ENCODE results near the gene CHMP3.

The CHMP3 gene

GRCh38 chr2:86464652-86465051, 98.6 kb downstream of the CHMP3 start:
- TF ChIP-seq, protein P1, sequence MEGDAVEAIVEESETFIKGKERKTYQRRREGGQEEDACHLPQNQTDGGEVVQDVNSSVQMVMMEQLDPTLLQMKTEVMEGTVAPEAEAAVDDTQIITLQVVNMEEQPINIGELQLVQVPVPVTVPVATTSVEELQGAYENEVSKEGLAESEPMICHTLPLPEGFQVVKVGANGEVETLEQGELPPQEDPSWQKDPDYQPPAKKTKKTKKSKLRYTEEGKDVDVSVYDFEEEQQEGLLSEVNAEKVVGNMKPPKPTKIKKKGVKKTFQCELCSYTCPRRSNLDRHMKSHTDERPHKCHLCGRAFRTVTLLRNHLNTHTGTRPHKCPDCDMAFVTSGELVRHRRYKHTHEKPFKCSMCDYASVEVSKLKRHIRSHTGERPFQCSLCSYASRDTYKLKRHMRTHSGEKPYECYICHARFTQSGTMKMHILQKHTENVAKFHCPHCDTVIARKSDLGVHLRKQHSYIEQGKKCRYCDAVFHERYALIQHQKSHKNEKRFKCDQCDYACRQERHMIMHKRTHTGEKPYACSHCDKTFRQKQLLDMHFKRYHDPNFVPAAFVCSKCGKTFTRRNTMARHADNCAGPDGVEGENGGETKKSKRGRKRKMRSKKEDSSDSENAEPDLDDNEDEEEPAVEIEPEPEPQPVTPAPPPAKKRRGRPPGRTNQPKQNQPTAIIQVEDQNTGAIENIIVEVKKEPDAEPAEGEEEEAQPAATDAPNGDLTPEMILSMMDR (IDR thresholded peaks at IDR 0.05; ENCODE audit: insufficient read depth, low read depth, low read length, missing control alignments) = no peak
- no peak for DNase-seq (ENCODE audit: low read depth)
- H3K4me3 ChIP-seq (ENCODE audit: low read depth, low read length) = no peak overlapping the region

GRCh38 chr2:86461042-86461743, 102.0 kb downstream of the CHMP3 start:
- DNase-seq (ENCODE audit: low read depth) = no peak
- no peak overlapping the region for H3K4me3 ChIP-seq (ENCODE audit: low read depth, low read length)
- TF ChIP-seq, protein P1 (IDR thresholded peaks at IDR 0.05; ENCODE audit: insufficient read depth, low read depth, low read length, missing control alignments) = no peak

DNA sequence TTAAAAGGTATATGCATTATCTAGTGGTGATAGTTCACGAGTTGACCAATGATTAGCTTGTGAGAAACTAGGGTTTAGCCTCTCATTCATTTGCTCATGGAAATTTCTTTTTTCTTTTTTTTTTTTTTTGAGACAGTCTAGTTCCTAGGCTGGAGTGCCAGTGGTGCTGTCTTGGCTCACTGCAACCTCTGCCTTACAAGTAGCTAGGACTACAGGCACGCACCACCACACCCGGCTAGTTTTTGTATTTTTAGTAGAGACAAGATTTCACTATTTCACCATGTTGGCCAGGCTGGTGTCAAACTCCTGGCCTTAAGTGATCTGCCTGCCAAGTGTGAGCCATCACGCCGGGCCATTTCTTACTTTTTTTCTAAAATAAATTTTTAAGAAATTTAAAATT, 108.1 kb downstream of the CHMP3 start:
- TF ChIP-seq, protein P1 (IDR thresholded peaks at IDR 0.05; ENCODE audit: insufficient read depth, low read depth, low read length, missing control alignments) = no peak
- H3K4me3 ChIP-seq (ENCODE audit: low read depth, low read length) = no peak overlapping the region
- DNase-seq (ENCODE audit: low read depth) = no peak

DNA sequence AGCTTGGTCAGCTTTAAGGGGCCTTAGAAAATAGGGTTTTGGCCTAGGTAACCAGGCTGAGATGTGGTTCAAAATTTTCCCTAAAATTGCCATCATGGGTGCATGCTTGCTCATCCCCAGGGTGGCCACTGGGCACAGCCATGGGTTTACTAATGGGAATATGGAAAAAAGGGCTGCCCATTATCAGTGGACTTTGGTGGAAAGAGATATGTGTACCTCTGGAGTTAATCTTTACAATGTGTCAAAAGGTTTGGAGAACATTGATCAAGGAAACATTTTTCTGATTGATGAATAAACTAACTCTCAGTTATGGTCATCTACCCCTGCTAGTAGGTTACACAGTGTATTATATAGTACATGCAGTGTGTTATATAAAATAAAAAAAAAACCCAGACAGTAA, 109.0 kb downstream of the CHMP3 start:
- DNase-seq (ENCODE audit: low read depth) = no peak
- no peak overlapping the region for H3K4me3 ChIP-seq (ENCODE audit: low read depth, low read length)
- TF ChIP-seq, protein P1 (IDR thresholded peaks at IDR 0.05; ENCODE audit: insufficient read depth, low read depth, low read length, missing control alignments) = no peak

GRCh38 chr2:86453836-86454235, 109.4 kb downstream of the CHMP3 start:
- no peak overlapping the region for H3K4me3 ChIP-seq (ENCODE audit: low read depth, low read length)
- DNase-seq (ENCODE audit: low read depth) = no peak

More at GRCh38 chr2:86453836-86454235, 109.4 kb downstream of the CHMP3 start:
- TF ChIP-seq, protein P1 (IDR thresholded peaks at IDR 0.05; ENCODE audit: insufficient read depth, low read depth, low read length, missing control alignments) = no peak
